K562 (cell line): Measurements from ENCODE around the gene VAMP8. TPM values are rescaled to one million over a fixed set of nuclear protein-coding genes. Genes with fewer than 3 reads are reported as not detected.

Experiments used
- ATAC-seq: fragments of 200-7000 bp; cut with Tn5 transposase; 3 replicates; pipeline ENCODE4 v1.9.1; 2020; ENCODE audit warnings: moderate library complexity
- BruUV-seq: library from RNA; stranded (reverse); fragments of 400-500 nt; replicated peaks from 2 replicates; lab custom pipeline; 2021; lab: Mats Ljungman, UMichigan
- CTCF ChIA-PET: fragments of 300-600 bp; formaldehyde crosslinking; extraction: SDS; loops from one replicate; lab custom pipeline; 2021; ENCODE audit warnings: low intra/inter-chr PET ratio; lab: Yijun Ruan, JAX
- POLR2A ChIA-PET: fragments of 300-600, 350-650 bp; sonication (Branson Sonifier 250); formaldehyde crosslinking; extraction: SDS; loops from one replicate; lab custom pipeline; 2021; ENCODE audit warnings: antibody characterized with exemption, inconsistent platforms; lab: Yijun Ruan, JAX
- DNase-seq, 4 experiments: peaks; one replicate each; pipeline versions ENCODE4 v3.0.0 to v3.0.0-alpha.2; 2011 to 2018; ENCODE audit warnings: low spot score in 3 of 4, mixed read lengths in 3 of 4; ENCODE audit errors: extremely low read depth in 1 of 4
- FAIRE-seq: peaks from 2 replicates; lab custom pipeline; 2011; peaks lifted over from hg19 to GRCh38; lab: Jason Lieb, UNC
- H2AFZ ChIP-seq: 2 replicates; pipeline ENCODE4 v1.6.0; 2011; ENCODE audit warnings: low read depth, low read length, control low read depth, inconsistent platforms
- H3K27ac ChIP-seq: fragments of 200-600 bp; 3 replicates; pipeline ENCODE4 v1.8.0; 2011; ENCODE audit warnings: low read depth, mild to moderate bottlenecking, control low read depth, inconsistent platforms, low read length, moderate library complexity, mixed read lengths; ENCODE audit errors: extremely low read depth
- H3K27me3 ChIP-seq, 2 experiments: fragments of 300-600 bp in 1 of 2; 2 replicates in 1 of 2; 3 replicates in 1 of 2; pipeline versions ENCODE4 v1.6.0 to v1.8.0; 2011; ENCODE audit warnings: inconsistent platforms in 2 of 2, low read length in 2 of 2, mild to moderate bottlenecking in 1 of 2, mixed read lengths in 1 of 2, moderate library complexity in 1 of 2; ENCODE audit not compliant: control insufficient read depth in 2 of 2, insufficient read depth in 2 of 2
- H3K36me3 ChIP-seq: fragments of 300-600 bp; 3 replicates; pipeline ENCODE4 v1.8.0; 2011; ENCODE audit warnings: mild to moderate bottlenecking, low read length, inconsistent platforms; ENCODE audit not compliant: control insufficient read depth, insufficient read depth
- H3K4me1 ChIP-seq, 2 experiments: fragments of 200-600 bp in 1 of 2; replicated peaks in 1 of 2; 2 replicates in 1 of 2; 3 replicates in 1 of 2; pipeline versions ENCODE4 v1.5.1 to v1.8.0; 2011; ENCODE audit warnings: inconsistent platforms in 2 of 2, low read length in 2 of 2, mild to moderate bottlenecking in 1 of 2, mixed read lengths in 1 of 2, moderate library complexity in 1 of 2; ENCODE audit not compliant: control insufficient read depth in 2 of 2, insufficient read depth in 2 of 2
- H3K4me2 ChIP-seq: 2 replicates; pipeline ENCODE4 v1.6.1; 2011; ENCODE audit warnings: low read length, control low read depth, inconsistent platforms, mixed read lengths; ENCODE audit not compliant: insufficient read depth
- H3K4me3 ChIP-seq: fragments of 200-600 bp; sonication (generic), shearing (Covaris generic); 2 replicates; pipeline ENCODE4 v1.5.1; 2016; ENCODE audit warnings: control low read depth, inconsistent platforms
- H3K79me2 ChIP-seq: fragments of 200-600 bp; 3 replicates; pipeline ENCODE4 v1.8.0; 2011; ENCODE audit warnings: low read length, inconsistent platforms; ENCODE audit not compliant: control insufficient read depth, insufficient read depth
- H3K9ac ChIP-seq, 2 experiments: 2 replicates each; pipeline versions ENCODE4 v1.6.0 to v1.6.1; 2011; ENCODE audit warnings: low read depth in 2 of 2, low read length in 2 of 2, control low read depth in 1 of 2, inconsistent platforms in 1 of 2, mild to moderate bottlenecking in 1 of 2, mixed read lengths in 1 of 2; ENCODE audit not compliant: insufficient read depth in 1 of 2
- H3K9me1 ChIP-seq: one replicate; pipeline ENCODE4 v1.6.0; 2011; ENCODE audit warnings: inconsistent platforms, mild to moderate bottlenecking, low read length, moderate library complexity; ENCODE audit not compliant: control insufficient read depth, insufficient read depth
- H3K9me3 ChIP-seq: replicated peaks from 2 replicates; pipeline ENCODE4 v1.5.1; 2011; ENCODE audit warnings: low read depth, low read length, inconsistent platforms; ENCODE audit not compliant: control insufficient read depth, insufficient read depth
- H4K20me1 ChIP-seq: replicated peaks from 2 replicates; pipeline ENCODE4 v1.6.1; 2011; ENCODE audit warnings: low read length, inconsistent platforms, mixed read lengths; ENCODE audit not compliant: control insufficient read depth, insufficient read depth
- BCOR ChIP-seq: fragments of 450-650 bp; IDR thresholded peaks from 2 replicates; pipeline ENCODE4 v1.6.1; 2016
- CBFA2T2 ChIP-seq: fragments of 450-650 bp; conservative IDR thresholded peaks from 2 replicates; pipeline ENCODE4 v1.6.1; 2017; ENCODE audit warnings: mild to moderate bottlenecking
- KLF1 ChIP-seq: fragments of 450-650 bp; IDR thresholded peaks from 2 replicates; pipeline ENCODE4 v1.6.1; 2016; ENCODE audit warnings: missing genetic modification characterization, missing compliant biosample characterization
- MYNN ChIP-seq, 2 experiments: sonication (generic); formaldehyde crosslinking in 1 of 2; IDR thresholded peaks; 2 replicates each; pipeline versions ENCODE4 v1.5.0 to v1.6.1; 2016 to 2020; ENCODE audit warnings: antibody characterized with exemption in 1 of 2, missing genetic modification reagents in 1 of 2
- NFE2 ChIP-seq: IDR thresholded peaks from 2 replicates; pipeline ENCODE4 v1.6.1; 2014; ENCODE audit warnings: antibody characterized with exemption, low read depth
- POLR3G ChIP-seq: IDR thresholded peaks from 2 replicates; pipeline ENCODE4 v1.6.1; 2011; ENCODE audit not compliant: insufficient read length, insufficient replicate concordance; ENCODE audit errors: extremely low read depth
- SIN3A ChIP-seq, 2 experiments: fragments of 150-350 bp in 1 of 2; IDR thresholded peaks; 2 replicates each; pipeline ENCODE4 v1.6.1; 2011 to 2016; ENCODE audit warnings: borderline replicate concordance in 2 of 2, low read depth in 2 of 2, low read length in 2 of 2, mild to moderate bottlenecking in 2 of 2, moderate library complexity in 2 of 2; ENCODE audit not compliant: control insufficient read depth in 1 of 2
- SLC30A9 ChIP-seq: fragments of 250-450 bp; sonication (Bioruptor Pico); IDR thresholded peaks from 2 replicates; pipeline ENCODE4 v1.8.0; 2022; ENCODE audit warnings: mild to moderate bottlenecking, moderate library complexity
- SOX6 ChIP-seq: fragments of 450-650 bp; IDR thresholded peaks from 2 replicates; pipeline ENCODE4 v1.6.1; 2014; ENCODE audit warnings: mild to moderate bottlenecking
- XRCC5 ChIP-seq: fragments of 200-400 bp; formaldehyde crosslinking; IDR thresholded peaks from 2 replicates; pipeline ENCODE4 v1.6.1; 2017; ENCODE audit warnings: low read depth, mild to moderate bottlenecking, low read length
- ZNF217 ChIP-seq: sonication (generic); formaldehyde crosslinking; IDR thresholded peaks from 2 replicates; pipeline ENCODE4 v1.8.0; 2022; ENCODE audit warnings: mild to moderate bottlenecking, missing genetic modification reagents
- ZNF347 ChIP-seq: fragments of 450-650 bp; formaldehyde crosslinking; IDR thresholded peaks from 2 replicates; pipeline ENCODE4 v1.4.0; 2020; ENCODE audit warnings: low read depth, mild to moderate bottlenecking, moderate library complexity
- ZNF583 ChIP-seq: fragments of 250-450 bp; sonication (Bioruptor Pico); IDR thresholded peaks from 2 replicates; pipeline ENCODE4 v1.4.0; 2020
- WGBS: fragments of 100-300 bp; shearing (Covaris generic); methylation state at CpG from one replicate; pipeline ENCODE4 v1.1.6; 2016; ENCODE audit warnings: low coverage, mixed read lengths; ENCODE audit not compliant: insufficient coverage; ENCODE audit errors: missing lambda C conversion rate; 5-methylcytosine and 5-hydroxymethylcytosine counted together
- in situ Hi-C: fragments of 300-500 bp; cut with MboI; formaldehyde crosslinking; loops from 4 replicates; pipeline ENCODE4 v1.15.0; 2018; ENCODE audit warnings: inconsistent platforms, mixed read lengths
- intact Hi-C: fragments of 100-400 bp; cut with micrococcal nuclease; formaldehyde crosslinking; loops from 2 replicates; pipeline ENCODE4 v1.14.2; 2022
- polyA plus RNA-seq, 8 experiments: library from polyadenylated mRNA; depleted of rRNA in 4 of 8; stranded (reverse) in 5 of 8; unstranded in 3 of 8; fragments of >200 nt; fragmentation: Nextera tagmentation in 2 of 8; fragmentation: Illumina TruSeq in 1 of 8; extraction: Ambion mirVana in 2 of 8; extraction: Trizol in 1 of 8; gene quantifications; 2 replicates each; pipeline versions ENCODE4 v1.2.1 to v1.2.3, GENCODE V29; 2011 to 2014; ENCODE audit warnings: inconsistent platforms in 1 of 8, missing spikeins in 1 of 8
- total RNA-seq, 7 experiments: library from RNA; depleted of rRNA in 6 of 7; stranded (reverse); fragments of >200 nt in 6 of 7; fragmentation: Illumina TruSeq in 2 of 7; extraction: Trizol in 2 of 7; gene quantifications; 2 replicates each; pipeline versions ENCODE4 v1.2.1 to v1.2.3, GENCODE V29; 2011 to 2021; ENCODE audit warnings: low replicate concordance in 1 of 7
- TF ChIP-seq, protein P1 (sequence below): sonication (generic); formaldehyde crosslinking; IDR thresholded peaks from 2 replicates; pipeline ENCODE4 v1.8.1; 2023; ENCODE audit warnings: mild to moderate bottlenecking, missing genetic modification reagents
- TF ChIP-seq, protein P2 (sequence below): IDR thresholded peaks from 2 replicates; pipeline ENCODE4 v1.6.1; 2011; ENCODE audit warnings: borderline replicate concordance, low read depth, mild to moderate bottlenecking, moderate library complexity, low read length; ENCODE audit not compliant: insufficient read depth, poor library complexity, severe bottlenecking

The VAMP8 gene
- total and polyA plus RNA-seq, 9 of the 15 experiments (the other 6 are each of a cell fraction or from before 2014, with no cell fraction given), result 107 to 571 (median 248) TPM

DNA sequence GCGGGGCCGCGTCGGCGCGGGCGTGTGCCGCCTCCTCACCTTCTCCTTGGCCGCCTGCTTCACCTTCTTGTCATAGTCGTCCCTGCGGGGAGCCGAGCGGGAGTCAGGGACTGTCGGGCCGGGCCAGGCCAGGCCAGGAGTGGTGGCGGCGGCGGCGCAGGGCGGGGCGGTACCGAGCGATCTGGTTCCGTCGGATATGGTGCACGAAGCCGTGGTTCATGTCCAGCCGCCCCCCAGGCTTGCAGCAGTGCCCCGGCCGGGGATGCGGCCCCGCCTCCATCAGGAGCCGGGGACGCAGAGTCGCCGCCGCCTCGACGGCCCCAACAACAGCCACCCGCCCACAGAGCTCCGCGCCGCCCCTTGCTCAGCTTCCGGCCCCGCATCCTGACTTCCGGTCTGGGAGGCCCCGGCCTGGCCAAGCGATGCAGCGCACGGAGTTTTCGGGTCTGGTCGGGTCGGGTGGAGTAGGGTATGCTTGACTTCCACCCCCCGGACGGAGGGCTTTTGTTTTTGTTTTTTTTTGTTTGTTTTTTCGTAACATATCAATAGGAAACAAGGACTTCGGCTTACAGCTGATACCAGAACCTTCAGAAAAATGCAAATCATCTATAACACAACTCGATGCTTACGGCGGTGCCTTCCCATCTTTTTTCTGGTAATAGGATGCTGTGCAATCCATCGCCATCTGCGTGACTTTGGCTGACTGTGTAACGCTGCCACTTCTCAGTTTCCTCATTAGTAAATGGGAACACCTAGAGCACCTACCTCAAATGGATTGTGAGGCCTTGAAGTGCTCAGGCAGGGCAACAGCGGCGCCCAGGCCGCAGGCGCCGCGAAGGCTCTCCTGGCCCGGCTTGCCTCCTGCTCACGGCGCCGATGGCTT is 34.6 kb downstream of the VAMP8 start, which contains the start of gene C2orf68:
TSS of gene C2orf68 (minus strand) at position 362 of the 883 bp plus-strand sequence. CDS start at position 280, 82 bp downstream.
- H3K9me1 ChIP-seq, result no peaks in the 10 kb centered on the region
- ChIA-PET CTCF (interaction anchor here (0.6 kb wide), 1 partner anchor 60 kb away, joined by 4 read pairs; no protein-coding TSS in a partner anchor), POLR2A (interaction anchor here (0.7 to 1.8 kb wide), 18 partner anchors 8 to 378 kb away, joined by 3 to 17 read pairs (median 4); partner anchors contain the start of genes GGCX, MAT2A, RNF181 and TMEM150A)
- H3K4me3 ChIP-seq, result peak within 1 kb of the TSS; percentile 83
- H3K4me1 ChIP-seq, result peaks cover 4 to 33% of the 10 kb centered on the region in 2 experiments; a peak in 4 of 5 replicates
- TSS peak; percentile 86 for BruUV-seq
- peak; percentile 88 to 96 (median 91) for DNase-seq
- peak within 1 kb of the TSS; percentile 85 for H3K4me2 ChIP-seq
- in situ Hi-C loops, result no loop called here
- H3K79me2 ChIP-seq, result peaks cover 39% of the 10 kb centered on the region
- peak within 1 kb of the TSS; percentile 75 for H3K27ac ChIP-seq
- H2AFZ ChIP-seq, result peak within 1 kb of the TSS; percentile 75
- ATAC-seq, result peak; percentile 87
- H3K27me3 ChIP-seq, result no peaks in the 10 kb centered on the region
- intact Hi-C loops, result loop anchor here (5.0 kb wide), 1 partner anchor 35 kb away; the partner anchor contains the start of gene VAMP8
- peaks cover 29% of the 10 kb centered on the region; the same call in 2 of the 3 replicates for H3K36me3 ChIP-seq
- H4K20me1 ChIP-seq, result no peaks in the 10 kb centered on the region
- H3K9ac ChIP-seq, result peak within 1 kb of the TSS; percentile 67 to 97
- FAIRE-seq, result peak; percentile 80
- no peaks in the 10 kb centered on the region for H3K9me3 ChIP-seq
- 1% methylated on average over 54 of the region's 73 CpGs for WGBS
- 0 out of 2 replicates have a peak, but pooled peaks have one; percentile 14 for TF ChIP-seq SOX6
- peak; percentile 56; the same call in 1 of the 2 replicates for TF ChIP-seq KLF1 (tag)
- TF ChIP-seq ZNF583 (CRISPR knock-in tag), result no peak
- TF ChIP-seq, protein P1, sequence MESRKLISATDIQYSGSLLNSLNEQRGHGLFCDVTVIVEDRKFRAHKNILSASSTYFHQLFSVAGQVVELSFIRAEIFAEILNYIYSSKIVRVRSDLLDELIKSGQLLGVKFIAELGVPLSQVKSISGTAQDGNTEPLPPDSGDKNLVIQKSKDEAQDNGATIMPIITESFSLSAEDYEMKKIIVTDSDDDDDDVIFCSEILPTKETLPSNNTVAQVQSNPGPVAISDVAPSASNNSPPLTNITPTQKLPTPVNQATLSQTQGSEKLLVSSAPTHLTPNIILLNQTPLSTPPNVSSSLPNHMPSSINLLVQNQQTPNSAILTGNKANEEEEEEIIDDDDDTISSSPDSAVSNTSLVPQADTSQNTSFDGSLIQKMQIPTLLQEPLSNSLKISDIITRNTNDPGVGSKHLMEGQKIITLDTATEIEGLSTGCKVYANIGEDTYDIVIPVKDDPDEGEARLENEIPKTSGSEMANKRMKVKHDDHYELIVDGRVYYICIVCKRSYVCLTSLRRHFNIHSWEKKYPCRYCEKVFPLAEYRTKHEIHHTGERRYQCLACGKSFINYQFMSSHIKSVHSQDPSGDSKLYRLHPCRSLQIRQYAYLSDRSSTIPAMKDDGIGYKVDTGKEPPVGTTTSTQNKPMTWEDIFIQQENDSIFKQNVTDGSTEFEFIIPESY (CRISPR knock-in tag), result no peak; the same call in 1 of the 2 replicates
- TF ChIP-seq CBFA2T2, result no peak
- 0 out of 2 replicates have a peak, but pooled peaks have one; percentile 51 for TF ChIP-seq XRCC5
- no peak for TF ChIP-seq MYNN (IDR thresholded peaks at IDR 0.05)
- TF ChIP-seq MYNN (CRISPR knock-in tag; IDR thresholded peaks at IDR 0.05), result no peak
- TF ChIP-seq BCOR, result no peak
- no peak for TF ChIP-seq ZNF347 (CRISPR knock-in tag)
- TF ChIP-seq SLC30A9 (CRISPR knock-in tag), result no peak
- TF ChIP-seq SIN3A (IDR thresholded peaks at IDR 0.05; ENCODE audit: borderline replicate concordance in 2 of 2, control insufficient read depth in 1 of 2, low read depth in 2 of 2, low read length in 2 of 2), result 0 out of 4 replicates have a peak, but pooled peaks have one; percentile 29 to 44
- no peak for TF ChIP-seq ZNF217 (CRISPR knock-in tag)
- TF ChIP-seq, protein P2, sequence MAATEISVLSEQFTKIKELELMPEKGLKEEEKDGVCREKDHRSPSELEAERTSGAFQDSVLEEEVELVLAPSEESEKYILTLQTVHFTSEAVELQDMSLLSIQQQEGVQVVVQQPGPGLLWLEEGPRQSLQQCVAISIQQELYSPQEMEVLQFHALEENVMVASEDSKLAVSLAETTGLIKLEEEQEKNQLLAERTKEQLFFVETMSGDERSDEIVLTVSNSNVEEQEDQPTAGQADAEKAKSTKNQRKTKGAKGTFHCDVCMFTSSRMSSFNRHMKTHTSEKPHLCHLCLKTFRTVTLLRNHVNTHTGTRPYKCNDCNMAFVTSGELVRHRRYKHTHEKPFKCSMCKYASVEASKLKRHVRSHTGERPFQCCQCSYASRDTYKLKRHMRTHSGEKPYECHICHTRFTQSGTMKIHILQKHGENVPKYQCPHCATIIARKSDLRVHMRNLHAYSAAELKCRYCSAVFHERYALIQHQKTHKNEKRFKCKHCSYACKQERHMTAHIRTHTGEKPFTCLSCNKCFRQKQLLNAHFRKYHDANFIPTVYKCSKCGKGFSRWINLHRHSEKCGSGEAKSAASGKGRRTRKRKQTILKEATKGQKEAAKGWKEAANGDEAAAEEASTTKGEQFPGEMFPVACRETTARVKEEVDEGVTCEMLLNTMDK, result no peak
- TF ChIP-seq NFE2, result no peak
- no peak for TF ChIP-seq POLR3G
